ENCODE measurements around the gene FAM186B.

The FAM186B gene

GRCh38 chr12:49563951-49564685 lies 41.3 kb downstream of the FAM186B start:
- H3K4me3 ChIP-seq (ENCODE audit: control insufficient read depth, low read depth, low read length) = no peak overlapping the region
- no peak for DNase-seq (ENCODE audit: low read depth)
- TF ChIP-seq, protein P1, sequence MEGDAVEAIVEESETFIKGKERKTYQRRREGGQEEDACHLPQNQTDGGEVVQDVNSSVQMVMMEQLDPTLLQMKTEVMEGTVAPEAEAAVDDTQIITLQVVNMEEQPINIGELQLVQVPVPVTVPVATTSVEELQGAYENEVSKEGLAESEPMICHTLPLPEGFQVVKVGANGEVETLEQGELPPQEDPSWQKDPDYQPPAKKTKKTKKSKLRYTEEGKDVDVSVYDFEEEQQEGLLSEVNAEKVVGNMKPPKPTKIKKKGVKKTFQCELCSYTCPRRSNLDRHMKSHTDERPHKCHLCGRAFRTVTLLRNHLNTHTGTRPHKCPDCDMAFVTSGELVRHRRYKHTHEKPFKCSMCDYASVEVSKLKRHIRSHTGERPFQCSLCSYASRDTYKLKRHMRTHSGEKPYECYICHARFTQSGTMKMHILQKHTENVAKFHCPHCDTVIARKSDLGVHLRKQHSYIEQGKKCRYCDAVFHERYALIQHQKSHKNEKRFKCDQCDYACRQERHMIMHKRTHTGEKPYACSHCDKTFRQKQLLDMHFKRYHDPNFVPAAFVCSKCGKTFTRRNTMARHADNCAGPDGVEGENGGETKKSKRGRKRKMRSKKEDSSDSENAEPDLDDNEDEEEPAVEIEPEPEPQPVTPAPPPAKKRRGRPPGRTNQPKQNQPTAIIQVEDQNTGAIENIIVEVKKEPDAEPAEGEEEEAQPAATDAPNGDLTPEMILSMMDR (IDR thresholded peaks at IDR 0.05; ENCODE audit: control insufficient read depth, insufficient read depth, low read depth, low read length, missing control alignments) = no peak

GRCh38 chr12:49562831-49563230 lies 42.6 kb downstream of the FAM186B start:
- TF ChIP-seq, protein P1 (IDR thresholded peaks at IDR 0.05; ENCODE audit: control insufficient read depth, insufficient read depth, low read depth, low read length, missing control alignments) = no peak
- H3K4me3 ChIP-seq (ENCODE audit: control insufficient read depth, low read depth, low read length) = no peak overlapping the region
- no peak for DNase-seq (ENCODE audit: low read depth)

DNA sequence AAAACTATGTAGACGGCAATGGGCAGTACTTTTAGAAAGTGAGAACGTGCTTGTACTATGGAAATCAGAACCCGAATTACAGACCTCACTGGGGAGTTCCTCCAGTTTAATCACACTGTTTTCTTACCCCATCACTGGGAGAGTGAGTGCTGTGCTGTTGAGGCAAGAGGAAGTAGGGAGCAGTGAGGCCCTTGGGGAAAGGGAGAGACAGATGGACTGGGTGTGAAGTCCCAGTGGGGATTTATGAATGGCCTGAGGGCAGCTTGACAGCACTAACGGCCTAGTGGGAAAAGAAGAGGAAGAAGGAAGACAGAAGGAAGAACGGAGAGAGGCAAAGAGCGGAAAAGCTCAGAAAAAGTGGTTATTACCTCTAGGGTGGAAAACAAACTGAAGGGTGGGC lies 43.2 kb downstream of the FAM186B start:
- no peak for DNase-seq (ENCODE audit: low read depth)
- TF ChIP-seq, protein P1 (IDR thresholded peaks at IDR 0.05; ENCODE audit: control insufficient read depth, insufficient read depth, low read depth, low read length, missing control alignments) = no peak
- no peak overlapping the region for H3K4me3 ChIP-seq (ENCODE audit: control insufficient read depth, low read depth, low read length)

DNA sequence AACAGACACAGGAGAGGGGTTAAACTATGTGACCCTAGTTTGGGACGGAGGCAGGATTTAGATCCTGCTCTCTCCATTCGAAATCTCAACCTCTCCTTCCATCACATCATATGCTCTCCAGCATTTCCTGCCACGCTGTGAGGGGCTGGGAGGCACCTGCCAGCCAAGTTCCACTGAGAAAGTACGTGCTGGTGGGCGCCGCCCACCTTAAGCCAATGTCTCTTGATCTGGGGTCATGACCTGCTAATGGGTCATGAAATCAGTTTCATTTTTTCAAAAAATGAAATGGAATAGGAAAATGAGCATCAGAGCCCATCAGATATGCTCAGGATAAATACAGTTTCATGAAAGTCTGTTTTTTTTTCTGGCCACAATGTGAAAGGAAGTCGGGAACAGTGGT lies 44.7 kb downstream of the FAM186B start:
- no peak overlapping the region for H3K4me3 ChIP-seq (ENCODE audit: control insufficient read depth, low read depth, low read length)
- TF ChIP-seq, protein P1 (IDR thresholded peaks at IDR 0.05; ENCODE audit: control insufficient read depth, insufficient read depth, low read depth, low read length, missing control alignments) = no peak
- no peak for DNase-seq (ENCODE audit: low read depth)

DNA sequence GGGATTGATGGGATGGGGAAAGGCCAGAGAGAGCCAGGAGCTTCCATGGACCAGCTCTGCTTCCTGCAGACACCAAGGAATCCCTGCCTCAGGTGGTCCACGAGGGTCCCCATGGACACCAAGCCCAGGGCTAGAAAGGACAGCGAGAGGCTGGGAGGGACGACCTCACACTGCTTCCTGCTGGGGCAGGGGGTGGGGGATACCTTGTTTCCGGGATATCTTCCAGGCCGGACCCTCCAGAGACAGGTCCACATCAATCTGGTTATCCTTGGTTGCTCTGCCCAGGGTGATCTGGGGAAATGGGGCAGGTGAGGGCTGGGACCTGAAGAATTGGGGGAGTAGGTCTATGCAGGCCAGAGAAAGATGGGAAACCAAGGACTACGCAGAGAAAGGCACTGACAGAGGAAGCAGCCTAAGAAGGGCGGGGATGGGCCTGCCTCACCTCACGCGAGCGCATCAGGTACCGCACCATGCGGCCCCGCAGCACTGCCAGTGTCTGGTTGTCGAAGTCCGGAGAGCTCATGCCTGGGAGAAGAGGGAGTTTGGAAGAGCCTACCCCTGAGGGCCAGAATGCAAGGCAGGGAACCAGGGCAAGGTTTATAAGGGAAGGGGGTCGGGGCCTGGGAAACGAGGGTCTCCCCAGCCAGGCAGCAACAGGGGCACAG lies 46.3 kb downstream of the FAM186B start:
- no peak overlapping the region for H3K4me3 ChIP-seq (ENCODE audit: control insufficient read depth, low read depth, low read length)

DNA sequence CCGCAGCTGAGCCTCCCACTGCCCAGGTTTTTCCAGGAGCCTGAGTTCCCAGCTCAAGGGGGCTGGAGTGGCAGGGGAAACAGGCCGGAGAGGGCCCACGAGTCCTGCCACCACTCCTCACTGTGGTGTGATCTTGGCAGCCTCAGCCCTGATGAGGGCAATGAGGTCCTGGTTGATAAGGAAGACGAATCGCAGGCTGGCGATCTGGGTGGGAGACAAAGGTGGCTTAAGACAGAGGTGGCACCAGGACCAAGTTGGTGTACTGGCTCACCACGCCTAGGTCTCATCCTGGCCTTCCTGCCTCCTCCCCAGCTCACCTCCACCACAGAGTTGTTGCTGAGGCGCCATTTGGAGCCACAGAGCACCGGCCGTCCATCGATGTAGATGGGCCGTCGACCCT lies 46.9 kb downstream of the FAM186B start:
- TF ChIP-seq, protein P1 (IDR thresholded peaks at IDR 0.05; ENCODE audit: control insufficient read depth, insufficient read depth, low read depth, low read length, missing control alignments) = no peak
- DNase-seq (ENCODE audit: low read depth) = no peak
- no peak overlapping the region for H3K4me3 ChIP-seq (ENCODE audit: control insufficient read depth, low read depth, low read length)

More for the DNA sequence above, 46.3 kb downstream of the FAM186B start:
- no peak for DNase-seq (ENCODE audit: low read depth)
- TF ChIP-seq, protein P1 (IDR thresholded peaks at IDR 0.05; ENCODE audit: control insufficient read depth, insufficient read depth, low read depth, low read length, missing control alignments) = no peak

Data from AG09309 (cell line).